ENCODE measurements around the gene STIM2.

The STIM2 gene

GRCh38 chr4:26958925-26959653 is 98.4 kb downstream of the STIM2 start:
- DNase-seq, result no peak

GRCh38 chr4:26959654-26960047 is 99.0 kb downstream of the STIM2 start:
- DNase-seq, result no peak

- no peak for DNase-seq
These were observed 102.1 kb downstream of the STIM2 start for GRCh38 chr4:26962720-26963119.

GRCh38 chr4:26964512-26964911 is 103.9 kb downstream of the STIM2 start:
- DNase-seq, result no peak

- no peak for DNase-seq
These were observed 104.4 kb downstream of the STIM2 start for GRCh38 chr4:26964994-26965393.

GRCh38 chr4:26975464-26976181 is 115.0 kb downstream of the STIM2 start:
- peak; percentile 6 for DNase-seq

GRCh38 chr4:26978387-26979053 is 117.9 kb downstream of the STIM2 start:
- DNase-seq, result no peak

- DNase-seq, result no peak
These were observed 124.3 kb downstream of the STIM2 start for GRCh38 chr4:26984896-26985295.

- DNase-seq, result peak; percentile 51
These were observed 125.2 kb downstream of the STIM2 start for GRCh38 chr4:26985873-26986272.

GRCh38 chr4:26987191-26987590 is 126.5 kb downstream of the STIM2 start:
- DNase-seq, result no peak

GRCh38 chr4:26991057-26991456 is 130.4 kb downstream of the STIM2 start:
- no peak for DNase-seq

GRCh38 chr4:26992657-26993361 is 132.2 kb downstream of the STIM2 start:
- no peak for DNase-seq

GRCh38 chr4:26993539-26993938 is 132.9 kb downstream of the STIM2 start:
- DNase-seq, result no peak

- DNase-seq, result no peak
These were observed 133.3 kb downstream of the STIM2 start for GRCh38 chr4:26993967-26994366.

GRCh38 chr4:26995316-26995715 is 134.7 kb downstream of the STIM2 start:
- no peak for DNase-seq

- no peak for DNase-seq
These were observed 136.1 kb downstream of the STIM2 start for GRCh38 chr4:26996745-26997144.

- DNase-seq, result no peak
These were observed 139.0 kb downstream of the STIM2 start for GRCh38 chr4:26999689-27000088.

GRCh38 chr4:27000122-27000521 is 139.5 kb downstream of the STIM2 start:
- DNase-seq, result no peak

GRCh38 chr4:27000820-27001219 is 140.2 kb downstream of the STIM2 start:
- no peak for DNase-seq

- DNase-seq, result no peak
These were observed 140.9 kb downstream of the STIM2 start for GRCh38 chr4:27001398-27002164.

- peak; percentile 27 for DNase-seq
These were observed 143.0 kb downstream of the STIM2 start for GRCh38 chr4:27003642-27004113.

GRCh38 chr4:27005501-27005900 is 144.9 kb downstream of the STIM2 start:
- DNase-seq, result no peak

All from CD4-positive, alpha-beta T cell treated with Interleukin-17A for 4 hours (primary cell).